HG03342 (cell line): ENCODE measurements around the gene PATL1.
"Not testable (repeated sequence)": the region's sequence is repeated elsewhere in the genome, so short reads cannot be mapped to it uniquely, and the experiment has no call there.

ENCODE experiments used
- ATAC-seq: cut with Tn5 transposase; IDR thresholded peaks from one replicate; pipeline ENCODE4 v1.9.1; 2021; ENCODE audit warnings: mild to moderate bottlenecking, moderate library complexity; ENCODE audit not compliant: unreplicated experiment

The PATL1 gene

GRCh38 chr11:59678118-59678812 is 9.4 kb upstream of the PATL1 start:
- no peak for ATAC-seq

- no peak for ATAC-seq
Measured at GRCh38 chr11:59676205-59676604, 7.4 kb upstream of the PATL1 start.

DNA sequence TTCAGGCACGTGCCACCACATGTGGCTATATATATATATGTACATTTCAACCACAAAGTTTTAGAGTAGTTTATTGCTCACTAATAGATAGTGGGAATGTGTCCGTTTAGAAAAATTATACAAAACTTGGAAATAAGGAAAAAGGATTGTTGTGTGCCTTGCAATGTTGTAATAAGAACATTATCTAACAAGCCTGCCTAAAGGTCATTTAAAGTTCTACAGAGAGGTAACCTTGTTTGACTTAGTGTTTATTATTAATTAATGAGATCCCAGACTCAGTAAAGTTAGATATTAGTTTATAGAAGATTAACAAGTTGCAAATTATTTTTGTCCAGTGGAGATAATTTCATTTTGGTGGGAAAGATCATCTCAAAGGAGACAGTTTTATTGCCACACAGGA is 5.5 kb upstream of the PATL1 start:
- no peak for ATAC-seq

DNA sequence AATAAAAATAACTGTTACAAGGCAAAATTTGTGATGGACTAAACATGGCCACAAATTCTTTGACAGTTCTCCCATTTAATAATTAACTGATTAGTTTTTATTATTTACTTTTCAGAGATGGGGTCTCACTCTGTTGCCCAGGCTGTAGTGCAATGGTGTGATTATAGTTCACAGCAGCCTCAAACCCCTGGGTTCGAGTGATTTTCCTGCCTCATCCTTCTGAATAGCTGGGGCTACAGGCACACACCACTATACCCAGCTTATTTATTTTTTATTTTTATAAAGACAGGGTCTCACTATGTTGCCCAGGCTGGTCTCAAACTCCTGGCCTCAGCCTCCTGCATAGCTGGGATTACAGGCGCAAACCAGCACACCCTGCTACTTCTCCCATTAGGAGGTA is 4.5 kb upstream of the PATL1 start:
- ATAC-seq = no peak

- ATAC-seq = no peak
Measured at GRCh38 chr11:59671471-59671870, 2.6 kb upstream of the PATL1 start.

- ATAC-seq = no peak
Measured at GRCh38 chr11:59669611-59670009, 773 bp upstream of the PATL1 start.

DNA sequence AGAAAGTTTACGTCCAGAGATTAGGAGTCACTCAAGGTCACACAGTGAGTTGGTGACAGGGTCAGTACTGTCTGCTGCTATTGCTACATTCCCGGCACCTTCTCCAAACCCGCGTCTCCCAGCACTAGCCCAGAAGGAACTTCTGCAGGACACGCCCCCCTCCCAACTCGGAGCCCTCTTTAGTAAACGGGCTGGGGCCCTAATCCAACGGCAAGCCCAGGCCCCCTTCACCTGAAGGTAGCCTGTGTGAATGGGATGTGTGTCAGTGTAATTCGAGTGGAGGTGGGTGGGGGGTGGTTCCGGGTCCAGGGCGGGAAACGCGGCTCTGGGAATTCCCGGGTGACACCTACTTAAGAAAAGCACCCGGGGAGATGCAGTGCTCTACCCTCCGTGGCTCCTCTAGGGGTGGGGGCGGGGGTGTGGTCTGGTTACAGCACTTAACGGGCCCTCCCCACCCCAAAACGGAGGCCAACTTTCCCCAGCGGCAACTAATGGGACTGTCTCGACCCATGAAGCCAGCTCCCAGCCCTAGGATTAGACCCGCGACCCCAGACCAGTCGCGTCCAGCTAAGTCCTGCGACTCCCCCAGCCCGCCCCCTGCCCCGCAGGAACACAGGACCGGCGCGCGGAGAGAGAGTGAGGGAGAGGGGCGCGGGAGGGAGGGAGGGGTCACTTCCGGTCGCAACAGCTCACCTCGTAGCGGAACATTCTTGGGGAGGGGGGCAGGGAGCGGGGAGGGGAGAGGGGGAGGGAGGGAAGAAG is 468 bp downstream of the PATL1 start:
- ATAC-seq = peak; percentile 25

DNA sequence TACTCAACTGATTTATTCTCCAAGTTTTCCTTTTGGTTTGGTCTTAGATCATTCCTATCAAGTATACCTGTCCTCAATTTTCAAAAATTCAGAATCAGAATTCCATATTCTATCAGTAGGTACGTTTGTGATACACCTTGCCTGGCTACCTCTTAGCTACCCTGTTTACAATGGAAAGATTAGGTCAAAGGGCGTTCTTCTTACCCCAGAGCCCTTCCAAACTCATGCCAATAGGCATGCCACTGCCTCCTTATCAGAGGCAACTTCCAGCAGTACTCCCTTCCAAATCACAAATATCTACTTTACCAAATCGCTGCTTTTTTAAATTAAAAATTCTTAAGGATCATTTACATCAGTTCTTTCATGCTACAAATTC is 1.0 kb downstream of the PATL1 start:
- no peak for ATAC-seq

DNA sequence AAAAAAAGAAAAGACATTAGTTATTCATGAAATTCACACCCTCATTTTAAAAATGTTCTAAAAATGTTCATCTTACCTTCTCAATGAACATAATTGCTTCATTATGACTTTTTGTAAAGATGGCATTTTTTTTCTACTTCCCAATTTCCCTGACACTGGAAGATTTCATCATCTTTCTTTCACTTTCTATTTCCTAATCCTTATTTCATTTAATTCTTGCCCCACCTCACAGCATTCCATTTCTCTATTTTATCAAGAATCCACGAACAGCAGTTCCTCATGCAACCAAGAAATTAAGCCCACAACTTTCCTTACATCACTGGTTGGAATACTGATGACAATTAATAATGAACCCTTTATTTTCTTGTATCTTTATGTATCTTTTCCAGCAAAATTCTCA is 1.9 kb downstream of the PATL1 start:
- ATAC-seq = no peak

- no peak for ATAC-seq
Measured at GRCh38 chr11:59660621-59661020, 8.2 kb downstream of the PATL1 start.

DNA sequence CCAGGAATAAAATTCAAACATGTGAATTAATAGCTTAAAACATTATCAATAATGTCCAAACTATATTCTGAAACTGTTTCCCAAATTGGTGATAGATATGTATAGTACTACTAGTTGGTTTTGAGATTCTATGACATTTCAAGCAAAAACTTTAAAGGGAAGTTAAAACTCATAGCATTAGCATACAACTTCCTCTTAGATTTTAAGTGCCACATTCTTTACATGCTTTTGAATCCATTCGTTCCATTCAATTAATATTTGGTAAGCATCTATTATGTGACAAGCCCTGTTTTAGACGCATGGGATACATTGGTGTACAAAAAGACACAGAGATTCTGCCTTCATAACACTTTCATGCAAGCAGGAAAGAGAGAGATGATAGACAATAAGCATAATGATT is 8.9 kb downstream of the PATL1 start:
- no peak for ATAC-seq

GRCh38 chr11:59658036-59658435 is 10.8 kb downstream of the PATL1 start:
- ATAC-seq = no peak

GRCh38 chr11:59654893-59655292 is 13.9 kb downstream of the PATL1 start:
- no peak for ATAC-seq

- no peak for ATAC-seq
Measured at GRCh38 chr11:59647245-59647980, 21.4 kb downstream of the PATL1 start.

GRCh38 chr11:59644528-59644927 is 24.3 kb downstream of the PATL1 start:
- no peak for ATAC-seq

DNA sequence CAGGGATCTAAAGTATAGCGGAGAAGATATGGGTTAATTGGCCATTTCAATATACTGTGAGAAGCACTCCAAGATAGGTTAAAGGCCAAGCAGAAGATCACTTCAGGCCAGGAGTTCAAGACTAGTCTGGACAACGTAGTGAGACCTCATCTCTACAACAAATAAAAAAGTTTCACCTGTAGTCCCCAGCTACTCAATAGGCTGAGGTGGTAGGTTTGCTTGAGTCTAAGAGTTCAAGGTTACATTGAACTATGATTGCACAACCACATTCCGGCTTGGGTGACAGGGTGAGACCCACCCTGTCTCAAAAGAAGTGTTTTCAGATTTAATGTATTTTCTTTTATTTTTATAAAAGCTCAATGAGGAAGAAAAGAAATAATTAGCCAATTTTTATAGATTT is 25.4 kb downstream of the PATL1 start:
- no peak for ATAC-seq

DNA sequence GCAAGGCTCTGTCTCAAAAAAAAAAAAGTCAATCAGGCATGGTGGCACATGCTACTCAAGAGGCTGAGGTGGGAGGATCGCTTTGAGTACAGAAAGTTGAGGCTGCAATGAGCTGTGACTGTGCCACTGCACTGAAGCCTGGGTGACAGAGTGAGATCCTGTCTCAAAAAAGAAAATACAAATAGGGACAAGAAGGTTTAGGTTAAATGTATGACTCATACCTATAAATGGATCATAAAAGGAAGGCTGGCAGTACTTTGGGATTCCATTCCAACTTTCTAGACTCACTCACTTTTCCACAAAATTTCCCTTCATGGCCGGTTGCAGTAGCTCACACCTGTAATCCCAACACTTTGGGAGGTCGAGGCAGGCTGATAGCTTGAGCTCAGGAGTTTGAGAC is 27.7 kb downstream of the PATL1 start:
- ATAC-seq = no peak

- ATAC-seq = no peak
Measured at GRCh38 chr11:59630493-59630892, 38.3 kb downstream of the PATL1 start.

- ATAC-seq = no peak
Measured at GRCh38 chr11:59629996-59630395, 38.8 kb downstream of the PATL1 start.

- not testable (repeated sequence) for ATAC-seq
Measured at GRCh38 chr11:59626969-59627368, 41.9 kb downstream of the PATL1 start.

DNA sequence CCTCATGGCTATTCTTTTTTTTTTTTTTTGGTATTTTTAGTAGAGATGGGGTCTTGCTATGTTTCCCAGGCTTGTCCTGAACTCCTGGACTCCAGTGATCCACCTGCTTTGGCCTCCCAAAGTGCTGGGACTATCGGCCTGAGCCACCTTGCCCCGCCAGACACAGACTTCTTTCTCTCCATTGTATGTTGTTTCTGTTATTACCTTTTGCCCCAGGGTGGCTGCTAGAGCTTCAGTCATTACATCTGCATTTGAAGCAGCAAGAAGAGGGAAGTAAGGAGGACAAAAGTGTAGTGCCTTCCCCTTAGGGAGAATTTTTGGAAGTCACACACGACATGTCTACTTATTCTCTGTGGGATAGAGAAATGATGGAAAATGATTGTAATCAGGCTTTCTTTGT is 43.1 kb downstream of the PATL1 start:
- ATAC-seq = no peak

DNA sequence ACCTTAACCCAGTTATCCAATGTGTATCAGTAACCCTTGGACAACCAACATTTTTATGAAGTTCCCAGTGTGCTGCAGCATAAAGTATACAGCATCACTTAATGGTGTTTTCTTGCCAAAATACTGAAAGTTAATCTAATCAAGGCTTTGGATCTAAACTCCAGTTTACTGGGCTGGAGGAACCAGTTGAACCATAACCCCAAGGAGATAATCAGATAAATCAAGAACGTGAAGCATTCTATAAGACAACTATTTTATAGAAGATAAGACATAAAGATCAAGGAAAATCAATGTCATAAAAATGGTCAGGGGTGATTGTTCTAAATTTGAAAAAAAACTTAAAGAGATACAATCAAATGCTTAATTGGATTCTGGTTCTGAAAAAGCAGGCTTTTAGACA is 51.0 kb downstream of the PATL1 start:
- no peak for ATAC-seq
